ENCODE measurements around the gene TAS2R19.
"Not testable (repeated sequence)": the region's sequence is repeated elsewhere in the genome, so short reads cannot be mapped to it uniquely, and the experiment has no call there.

The TAS2R19 gene

GRCh38 chr12:11059041-11059440 is 36.6 kb upstream of the TAS2R19 start:
- no peak for TF ChIP-seq CTCF (conservative IDR thresholded peaks at IDR 0.05; ENCODE audit: low read depth, low read length)

DNA sequence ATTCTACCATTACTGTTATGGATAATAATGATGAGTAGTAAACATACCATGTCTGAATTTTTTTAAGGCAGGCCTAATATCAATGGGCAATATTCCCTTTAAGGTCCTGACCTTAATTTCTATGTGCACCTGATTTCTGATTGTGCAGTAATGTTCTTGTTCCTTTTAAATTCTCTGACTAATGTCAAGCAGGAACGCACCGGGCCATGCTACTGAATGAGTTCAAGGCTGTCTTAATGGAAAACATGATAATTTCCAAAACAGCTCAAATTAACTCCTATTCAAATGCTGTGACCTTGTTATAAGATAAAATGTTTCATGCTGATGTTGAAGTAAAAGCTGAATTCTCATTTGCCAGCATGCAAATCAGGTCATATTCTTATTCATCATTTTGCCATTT is 32.9 kb upstream of the TAS2R19 start:
- TF ChIP-seq CTCF (conservative IDR thresholded peaks at IDR 0.05; ENCODE audit: low read depth, low read length): no peak
- DNase-seq (ENCODE audit: low read depth): no peak
- H3K4me3 ChIP-seq (ENCODE audit: low read depth, low read length): no peak overlapping the region

More at GRCh38 chr12:11059041-11059440, 36.6 kb upstream of the TAS2R19 start:
- DNase-seq (ENCODE audit: low read depth): no peak
- H3K4me3 ChIP-seq (ENCODE audit: low read depth, low read length): no peak overlapping the region

DNA sequence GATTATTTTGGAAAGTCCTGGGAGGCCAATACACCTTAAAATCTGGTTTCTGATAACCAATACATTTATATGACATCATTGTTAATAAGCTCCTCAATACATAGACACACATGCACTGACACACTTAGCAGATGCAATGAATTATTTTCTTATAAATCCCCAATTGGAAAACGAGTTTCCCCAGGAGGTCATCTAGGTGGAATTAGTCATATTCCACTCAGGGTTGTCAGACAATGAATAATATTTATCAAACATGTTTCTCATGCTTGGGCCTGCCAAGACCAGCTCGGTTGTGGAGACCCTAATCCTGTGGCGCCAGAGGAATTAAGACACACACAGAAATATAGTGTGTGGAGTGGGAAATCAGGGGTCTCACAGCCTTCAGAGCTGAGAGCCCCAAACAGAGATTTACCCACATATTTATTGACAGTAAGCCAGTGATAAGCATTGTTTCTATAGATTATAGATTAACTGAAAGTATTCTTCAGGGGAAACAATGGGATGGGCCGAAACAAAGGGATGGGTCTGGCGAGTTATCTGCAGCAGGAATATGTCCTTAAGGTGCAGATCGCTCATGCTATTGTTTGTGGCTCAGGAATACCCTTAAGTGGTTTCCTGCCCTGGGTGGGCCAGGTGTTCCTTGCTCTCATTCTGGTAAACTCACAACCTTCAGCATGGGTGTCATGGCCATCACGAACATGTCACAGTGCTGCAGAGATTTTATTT is 27.5 kb upstream of the TAS2R19 start:
- DNase-seq (ENCODE audit: low read depth); H3K4me3 ChIP-seq (ENCODE audit: low read depth, low read length): not testable (repeated sequence)

GRCh38 chr12:11041366-11041765 is 18.9 kb upstream of the TAS2R19 start:
- DNase-seq (ENCODE audit: low read depth); H3K4me3 ChIP-seq (ENCODE audit: low read depth, low read length): not testable (repeated sequence)

- no peak for TF ChIP-seq CTCF (conservative IDR thresholded peaks at IDR 0.05; ENCODE audit: low read depth, low read length)
- no peak overlapping the region for H3K4me3 ChIP-seq (ENCODE audit: low read depth, low read length)
- no peak for DNase-seq (ENCODE audit: low read depth)
Observed at GRCh38 chr12:11040162-11040561, 17.7 kb upstream of the TAS2R19 start.

DNA sequence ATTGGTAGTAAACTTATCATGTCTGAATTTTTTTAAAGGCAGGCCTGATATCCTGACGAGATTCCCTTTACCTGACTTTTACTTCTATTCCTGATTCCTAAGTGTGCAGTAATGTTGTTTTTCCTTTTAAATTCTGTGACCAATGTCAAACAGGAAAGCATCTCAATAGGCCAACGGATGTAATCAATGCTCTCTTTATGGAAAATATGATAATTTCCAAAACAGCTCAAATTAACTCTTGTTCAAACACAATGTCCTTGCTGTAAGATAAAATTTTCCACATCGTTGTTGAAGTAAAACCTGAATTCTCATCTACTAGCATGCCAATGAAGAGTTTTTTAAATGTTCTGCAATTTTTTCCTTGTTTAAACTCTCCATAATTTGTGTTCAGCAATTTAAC is 16.8 kb upstream of the TAS2R19 start:
- DNase-seq (ENCODE audit: low read depth): no peak

GRCh38 chr12:11033959-11034358 is 11.5 kb upstream of the TAS2R19 start:
- not testable (repeated sequence) for H3K4me3 ChIP-seq (ENCODE audit: low read depth, low read length); DNase-seq (ENCODE audit: low read depth)

More for the DNA sequence above, 16.8 kb upstream of the TAS2R19 start:
- no peak overlapping the region for H3K4me3 ChIP-seq (ENCODE audit: low read depth, low read length)
- no peak for TF ChIP-seq CTCF (conservative IDR thresholded peaks at IDR 0.05; ENCODE audit: low read depth, low read length)

- DNase-seq (ENCODE audit: low read depth): no peak
- no peak within 1 kb of the TSS for H3K4me3 ChIP-seq (ENCODE audit: low read depth, low read length)
- no peak for TF ChIP-seq CTCF (conservative IDR thresholded peaks at IDR 0.05; ENCODE audit: low read depth, low read length)
Observed at GRCh38 chr12:11031307-11031706, 8.9 kb upstream of the TAS2R19 start, which contains the start of gene TAS2R31. TSS of gene TAS2R31 (minus strand) at chr12:11031407. CDS start at chr12:11031335, 72 bp downstream.

Measured in choroid plexus epithelial cell (primary cell).